Uterus (tissue), 4 donors: ENCODE results near the gene RANBP10. TPM values are rescaled to one million over a fixed set of nuclear protein-coding genes. Genes with fewer than 3 reads are reported as not detected.

Experiments
- DNase-seq, 2 donors: peaks; one replicate each; pipeline ENCODE4 v3.0.0-alpha.2; 2019 to 2020
- H3K27ac ChIP-seq, 2 donors: fragments of 200-600 bp; sonication (generic); 1 replicate in 1 of 2; 2 replicates in 1 of 2; pipeline ENCODE4 v1.5.1; 2016 to 2018
- H3K27me3 ChIP-seq, 2 donors: fragments of 200-600 bp; sonication (generic); one replicate each; pipeline ENCODE4 v1.5.1; 2018 to 2019; ENCODE audit warnings: control low read depth in 1 of 2
- H3K36me3 ChIP-seq, 2 donors: fragments of 200-600 bp; sonication (generic); one replicate each; pipeline ENCODE4 v1.5.1; 2019; ENCODE audit warnings: control low read depth in 1 of 2
- H3K4me1 ChIP-seq, 2 donors: fragments of 200-600 bp; sonication (generic); one replicate each; pipeline ENCODE4 v1.5.1; 2018 to 2019; ENCODE audit warnings: control low read depth in 1 of 2
- H3K4me3 ChIP-seq, 2 donors: fragments of 200-600 bp; sonication (generic); 1 replicate in 1 of 2; 2 replicates in 1 of 2; pipeline ENCODE4 v1.5.1; 2018 to 2019; ENCODE audit warnings: mild to moderate bottlenecking in 1 of 2
- H3K9me3 ChIP-seq, 2 donors: fragments of 200-600 bp; sonication (generic); one replicate each; pipeline ENCODE4 v1.5.1; 2019; ENCODE audit warnings: control low read depth in 1 of 2
- POLR2A ChIP-seq, 2 donors: fragments of 450-650 bp; IDR thresholded peaks; one replicate each; pipeline ENCODE4 v1.6.1; 2016; ENCODE audit warnings: antibody characterized with exemption in 2 of 2, mild to moderate bottlenecking in 1 of 2, moderate library complexity in 1 of 2
- intact Hi-C: fragments of 100-400 bp; cut with DNase I; formaldehyde crosslinking; loops from one replicate; pipeline ENCODE4 v1.15.1; 2023; ENCODE audit warnings: low total_unique reads
- total RNA-seq, 4 donors: library from RNA; depleted of rRNA in 3 of 4; stranded (reverse); fragments of >200 nt in 3 of 4; gene quantifications; one replicate each; pipeline versions ENCODE4 v1.1.0 to v1.2.4, GENCODE V29; 2014 to 2023
- TF ChIP-seq, protein P1 (sequence below), 4 experiments: fragments of 200-600 bp in 2 of 4; fragments of 450-650 bp in 2 of 4; sonication (generic) in 2 of 4; IDR thresholded peaks; one replicate each; pipeline ENCODE4 v1.5.1; 2016 to 2019; ENCODE audit warnings: antibody characterized with exemption in 4 of 4, mild to moderate bottlenecking in 2 of 4, moderate library complexity in 1 of 4
- donor health status: DM: yes; HTN: yes; CAD: no.

The RANBP10 gene
- total RNA-seq, 4 donors from 2014 or later = 4.9 to 22.7 (median 8.5) TPM

DNA sequence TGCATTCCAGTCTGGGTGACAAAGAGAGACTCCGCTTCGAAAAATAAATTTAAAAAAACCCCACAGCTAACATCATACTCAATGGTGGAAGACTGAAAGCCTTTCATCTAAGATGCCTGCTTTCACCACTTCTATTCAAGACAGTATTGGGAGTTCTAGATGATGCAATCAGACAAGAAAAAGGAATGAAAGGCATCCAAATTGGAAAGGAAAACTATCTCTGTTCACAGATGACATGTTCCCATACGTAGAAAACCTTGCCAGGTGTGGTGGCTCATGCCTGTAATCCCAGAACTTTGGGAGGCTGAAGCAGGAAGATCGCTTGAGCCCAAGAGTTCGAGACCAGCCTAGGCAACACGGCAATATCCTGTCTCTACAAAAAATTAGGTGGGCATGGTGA, 31.1 kb downstream of the RANBP10 start:
- intact Hi-C loops = no loop called here
- H3K4me1 ChIP-seq = no peaks in the 10 kb centered on the region
- TF ChIP-seq, protein P1, sequence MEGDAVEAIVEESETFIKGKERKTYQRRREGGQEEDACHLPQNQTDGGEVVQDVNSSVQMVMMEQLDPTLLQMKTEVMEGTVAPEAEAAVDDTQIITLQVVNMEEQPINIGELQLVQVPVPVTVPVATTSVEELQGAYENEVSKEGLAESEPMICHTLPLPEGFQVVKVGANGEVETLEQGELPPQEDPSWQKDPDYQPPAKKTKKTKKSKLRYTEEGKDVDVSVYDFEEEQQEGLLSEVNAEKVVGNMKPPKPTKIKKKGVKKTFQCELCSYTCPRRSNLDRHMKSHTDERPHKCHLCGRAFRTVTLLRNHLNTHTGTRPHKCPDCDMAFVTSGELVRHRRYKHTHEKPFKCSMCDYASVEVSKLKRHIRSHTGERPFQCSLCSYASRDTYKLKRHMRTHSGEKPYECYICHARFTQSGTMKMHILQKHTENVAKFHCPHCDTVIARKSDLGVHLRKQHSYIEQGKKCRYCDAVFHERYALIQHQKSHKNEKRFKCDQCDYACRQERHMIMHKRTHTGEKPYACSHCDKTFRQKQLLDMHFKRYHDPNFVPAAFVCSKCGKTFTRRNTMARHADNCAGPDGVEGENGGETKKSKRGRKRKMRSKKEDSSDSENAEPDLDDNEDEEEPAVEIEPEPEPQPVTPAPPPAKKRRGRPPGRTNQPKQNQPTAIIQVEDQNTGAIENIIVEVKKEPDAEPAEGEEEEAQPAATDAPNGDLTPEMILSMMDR (IDR thresholded peaks at IDR 0.05) = no peak
- TF ChIP-seq POLR2A (IDR thresholded peaks at IDR 0.05) = no peak

DNA sequence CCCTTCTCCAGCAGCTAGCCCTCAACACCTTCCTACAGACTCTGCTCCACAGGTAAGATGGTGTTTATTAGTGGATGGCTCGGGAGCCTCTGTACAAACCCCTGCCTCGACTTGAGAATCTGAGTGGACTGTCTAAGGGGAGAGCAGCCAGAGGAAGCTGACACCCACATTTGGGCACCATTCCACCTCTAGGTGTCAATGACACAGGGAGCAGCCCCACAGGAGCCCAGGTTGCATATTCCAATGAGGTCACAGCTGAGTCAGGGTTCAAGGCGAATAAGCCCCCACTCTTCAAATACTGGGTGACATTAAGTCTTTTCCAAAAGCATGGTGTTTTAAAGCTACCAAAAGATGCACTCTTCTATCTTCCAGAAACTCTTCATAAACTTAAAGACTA, 31.9 kb downstream of the RANBP10 start:
- intact Hi-C loops = no loop called here
- Histone ChIP-seq H3K36me3 (no peaks in the 10 kb centered on the region), H3K4me1 (no peaks in the 10 kb centered on the region), H3K27me3 (no peaks in the 10 kb centered on the region), H3K27ac (no peak overlapping the region), H3K4me3 (no peak overlapping the region), H3K9me3 (no peaks in the 10 kb centered on the region)
- TF ChIP-seq, protein P1 (IDR thresholded peaks at IDR 0.05) = no peak
- no peak for TF ChIP-seq POLR2A (IDR thresholded peaks at IDR 0.05)
- no peak for DNase-seq

More for the DNA sequence above, 31.1 kb downstream of the RANBP10 start:
- H3K4me3 ChIP-seq = no peak overlapping the region
- no peaks in the 10 kb centered on the region for H3K36me3 ChIP-seq
- no peaks in the 10 kb centered on the region for H3K9me3 ChIP-seq
- DNase-seq = no peak
- no peak overlapping the region for H3K27ac ChIP-seq
- no peaks in the 10 kb centered on the region for H3K27me3 ChIP-seq

DNA sequence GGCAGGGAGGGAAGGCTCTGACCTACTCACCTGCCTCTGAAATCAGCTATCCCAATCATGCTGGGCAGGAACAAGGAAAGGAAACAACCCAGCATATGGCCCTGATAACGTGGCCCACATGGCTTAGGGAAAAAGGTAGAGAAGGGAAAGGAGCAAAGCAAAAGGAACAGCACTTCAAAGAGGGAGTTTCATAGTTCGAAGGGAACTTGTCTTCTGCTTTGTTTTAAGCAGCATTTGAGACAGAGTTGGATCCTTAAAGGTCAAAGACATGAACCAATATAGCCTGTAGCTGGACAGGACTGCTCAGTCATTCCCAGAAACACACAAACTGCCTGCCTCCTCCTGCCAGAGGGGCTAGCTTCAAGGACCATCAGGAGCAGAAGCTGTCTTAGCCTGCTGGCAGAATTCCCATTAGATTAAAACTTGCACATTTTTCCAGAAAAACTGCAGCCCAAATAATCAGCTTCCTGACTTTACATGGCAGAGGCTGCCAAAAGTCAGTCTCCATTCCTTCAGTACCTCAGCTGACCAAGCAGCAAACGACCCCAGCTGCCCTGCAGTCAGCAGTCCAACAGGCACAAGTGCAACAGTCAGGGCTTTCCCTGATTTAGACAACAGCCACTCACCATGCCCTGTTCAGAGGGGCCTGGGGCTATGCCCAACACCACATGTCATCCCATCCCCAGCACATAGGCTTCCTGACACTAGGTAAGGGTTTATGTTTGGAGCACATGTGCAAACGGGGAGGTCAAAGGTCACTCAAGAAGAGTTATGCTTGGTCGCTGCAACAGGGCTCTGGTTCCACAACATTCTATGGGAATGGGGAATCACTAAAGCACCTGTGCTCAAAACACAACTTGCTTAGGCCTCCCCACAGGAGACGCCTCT, 32.5 kb downstream of the RANBP10 start:
- no peak for DNase-seq
- H3K4me3 ChIP-seq = no peak overlapping the region
- H3K4me1 ChIP-seq = no peaks in the 10 kb centered on the region
- TF ChIP-seq, protein P1 (IDR thresholded peaks at IDR 0.05) = no peak
- no peak for TF ChIP-seq POLR2A (IDR thresholded peaks at IDR 0.05)
- no peaks in the 10 kb centered on the region for H3K36me3 ChIP-seq
- H3K27me3 ChIP-seq = no peaks in the 10 kb centered on the region
- intact Hi-C loops = no loop called here
- H3K27ac ChIP-seq = peak overlapping the region; percentile 14 to 42
- no peaks in the 10 kb centered on the region for H3K9me3 ChIP-seq

DNA sequence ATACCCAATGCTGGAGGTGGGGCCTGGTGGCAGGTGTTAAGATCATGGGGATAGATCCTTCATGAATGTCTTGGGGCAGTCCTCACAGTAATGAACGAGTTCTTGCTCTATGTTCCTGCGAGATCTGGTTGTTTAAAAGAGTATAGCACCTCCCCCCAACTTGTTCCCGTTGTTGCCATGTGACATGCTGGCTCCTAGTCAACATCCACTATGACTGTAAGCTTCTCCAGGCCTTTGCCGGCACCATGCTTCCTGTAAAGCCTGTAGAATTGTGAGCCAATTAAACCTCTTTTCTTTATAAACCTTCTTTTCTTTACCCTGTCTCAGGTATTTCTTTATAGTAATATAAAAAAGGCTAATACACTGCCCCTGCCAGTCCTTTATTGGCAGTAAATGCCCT, 33.3 kb downstream of the RANBP10 start:
- Histone ChIP-seq H3K27me3 (no peaks in the 10 kb centered on the region), H3K9me3 (no peaks in the 10 kb centered on the region), H3K27ac (peak overlapping the region; percentile 14 to 42), H3K4me1 (no peaks in the 10 kb centered on the region), H3K4me3 (no peak overlapping the region), H3K36me3 (no peaks in the 10 kb centered on the region)
- peak; percentile 42 to 47 for DNase-seq
- intact Hi-C loops = no loop called here
- TF ChIP-seq, protein P1 (IDR thresholded peaks at IDR 0.05) = no peak
- TF ChIP-seq POLR2A (IDR thresholded peaks at IDR 0.05) = no peak

DNA sequence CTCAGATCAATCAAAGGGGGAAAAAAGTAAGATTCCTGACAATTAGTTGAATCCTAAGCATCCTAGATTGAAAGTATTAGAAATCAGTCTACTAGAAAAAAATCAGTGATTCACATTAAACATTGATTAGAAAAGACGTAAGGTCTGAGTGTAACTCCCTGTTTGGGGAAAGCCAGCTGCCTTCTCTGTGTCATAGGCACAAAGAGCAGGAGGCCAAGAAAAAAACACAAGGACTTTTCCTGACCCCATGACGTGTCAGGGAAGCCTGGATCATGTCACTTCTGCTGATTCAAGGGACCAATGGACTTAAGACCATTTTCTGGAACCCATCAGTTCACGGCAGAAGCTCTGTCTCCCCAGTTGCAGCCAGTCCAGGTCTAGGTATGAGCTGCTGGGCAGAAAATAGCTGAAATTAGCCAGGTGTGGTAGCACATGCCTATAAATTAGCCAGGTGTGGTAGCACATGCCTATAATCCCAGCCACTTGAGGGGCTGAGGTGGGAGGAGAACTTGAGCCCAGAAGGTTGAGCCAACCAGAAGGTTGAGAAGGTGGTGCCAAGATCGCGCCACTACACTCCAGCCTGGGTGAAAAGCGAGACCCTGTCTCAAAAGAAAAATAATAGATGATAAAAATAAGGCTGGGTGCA, 35.9 kb downstream of the RANBP10 start:
- H3K4me3 ChIP-seq = no peak overlapping the region
- no peaks in the 10 kb centered on the region for H3K9me3 ChIP-seq
- TF ChIP-seq POLR2A (IDR thresholded peaks at IDR 0.05) = no peak
- TF ChIP-seq, protein P1 (IDR thresholded peaks at IDR 0.05) = no peak
- H3K27ac ChIP-seq = no peak overlapping the region
- H3K27me3 ChIP-seq = no peaks in the 10 kb centered on the region
- no peaks in the 10 kb centered on the region for H3K4me1 ChIP-seq
- DNase-seq = no peak
- intact Hi-C loops = no loop called here
- H3K36me3 ChIP-seq = no peaks in the 10 kb centered on the region
